AG09309 (cell line): Measurements from ENCODE around the gene CABCOCO1.

Experiments
- DNase-seq: peaks from one replicate; pipeline ENCODE4 v3.0.0-alpha.2; 2010; ENCODE audit warnings: low read depth
- H3K4me3 ChIP-seq: 2 replicates; pipeline ENCODE4 v1.5.1; 2011; ENCODE audit warnings: mild to moderate bottlenecking, low read depth, low read length, moderate library complexity; ENCODE audit not compliant: control insufficient read depth
- TF ChIP-seq, protein P1 (sequence below): IDR thresholded peaks from 2 replicates; pipeline ENCODE4 v1.5.1; 2011; ENCODE audit warnings: mild to moderate bottlenecking, low read depth, low read length, inconsistent platforms; ENCODE audit not compliant: insufficient read depth, control insufficient read depth; ENCODE audit errors: missing control alignments

The CABCOCO1 gene

GRCh38 chr10:61664985-61665384 is 2.3 kb downstream of the CABCOCO1 start:
- H3K4me3 ChIP-seq = no peak overlapping the region
- DNase-seq = no peak
- TF ChIP-seq, protein P1, sequence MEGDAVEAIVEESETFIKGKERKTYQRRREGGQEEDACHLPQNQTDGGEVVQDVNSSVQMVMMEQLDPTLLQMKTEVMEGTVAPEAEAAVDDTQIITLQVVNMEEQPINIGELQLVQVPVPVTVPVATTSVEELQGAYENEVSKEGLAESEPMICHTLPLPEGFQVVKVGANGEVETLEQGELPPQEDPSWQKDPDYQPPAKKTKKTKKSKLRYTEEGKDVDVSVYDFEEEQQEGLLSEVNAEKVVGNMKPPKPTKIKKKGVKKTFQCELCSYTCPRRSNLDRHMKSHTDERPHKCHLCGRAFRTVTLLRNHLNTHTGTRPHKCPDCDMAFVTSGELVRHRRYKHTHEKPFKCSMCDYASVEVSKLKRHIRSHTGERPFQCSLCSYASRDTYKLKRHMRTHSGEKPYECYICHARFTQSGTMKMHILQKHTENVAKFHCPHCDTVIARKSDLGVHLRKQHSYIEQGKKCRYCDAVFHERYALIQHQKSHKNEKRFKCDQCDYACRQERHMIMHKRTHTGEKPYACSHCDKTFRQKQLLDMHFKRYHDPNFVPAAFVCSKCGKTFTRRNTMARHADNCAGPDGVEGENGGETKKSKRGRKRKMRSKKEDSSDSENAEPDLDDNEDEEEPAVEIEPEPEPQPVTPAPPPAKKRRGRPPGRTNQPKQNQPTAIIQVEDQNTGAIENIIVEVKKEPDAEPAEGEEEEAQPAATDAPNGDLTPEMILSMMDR = no peak

DNA sequence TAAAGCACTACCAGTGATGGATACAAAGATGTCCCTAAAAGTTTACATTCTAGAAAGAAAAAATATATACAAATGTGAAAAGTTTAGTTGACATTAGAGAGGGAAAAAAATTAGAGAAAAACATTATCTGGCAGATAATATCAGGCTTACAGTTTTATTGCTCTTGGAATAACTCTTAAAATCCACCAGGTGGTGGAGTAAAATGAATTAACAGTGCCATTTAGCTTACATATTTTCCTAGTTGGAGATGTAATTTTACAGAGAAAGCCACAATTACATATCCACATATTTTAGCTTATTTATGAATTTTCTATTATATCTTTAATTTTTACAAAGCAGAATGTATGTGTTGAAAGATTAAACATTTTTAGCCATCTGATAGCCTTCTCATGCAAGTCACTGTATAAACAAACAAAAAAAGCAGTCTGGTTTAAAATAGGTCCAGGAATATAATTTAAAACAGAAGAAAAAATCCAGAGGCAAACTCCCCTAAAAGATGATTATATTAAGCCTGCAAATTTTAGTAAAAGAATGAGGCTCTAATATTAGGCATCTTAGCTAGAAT is 6.5 kb downstream of the CABCOCO1 start:
- TF ChIP-seq, protein P1 = no peak
- DNase-seq = no peak
- H3K4me3 ChIP-seq = no peak overlapping the region

DNA sequence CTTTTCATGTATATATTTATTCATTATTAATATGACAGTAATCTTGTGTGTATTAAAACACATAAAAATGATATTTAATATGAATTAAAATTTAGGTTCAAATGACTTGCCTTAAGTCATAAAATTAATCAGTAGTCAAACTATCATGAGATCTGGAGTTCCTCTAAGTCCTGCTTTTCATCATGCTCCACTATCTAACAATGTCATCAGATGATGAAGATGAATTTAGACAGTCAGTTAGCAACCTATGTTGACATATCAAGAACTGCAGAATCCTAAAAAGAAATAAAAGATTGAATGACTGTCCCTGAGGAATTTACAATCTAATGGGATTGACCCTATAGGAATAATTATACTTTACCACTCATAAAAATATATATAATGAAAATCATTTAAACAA is 7.1 kb downstream of the CABCOCO1 start:
- TF ChIP-seq, protein P1 = no peak
- no peak overlapping the region for H3K4me3 ChIP-seq
- no peak for DNase-seq

GRCh38 chr10:61673360-61673759 is 10.6 kb downstream of the CABCOCO1 start:
- DNase-seq = no peak
- TF ChIP-seq, protein P1 = no peak

DNA sequence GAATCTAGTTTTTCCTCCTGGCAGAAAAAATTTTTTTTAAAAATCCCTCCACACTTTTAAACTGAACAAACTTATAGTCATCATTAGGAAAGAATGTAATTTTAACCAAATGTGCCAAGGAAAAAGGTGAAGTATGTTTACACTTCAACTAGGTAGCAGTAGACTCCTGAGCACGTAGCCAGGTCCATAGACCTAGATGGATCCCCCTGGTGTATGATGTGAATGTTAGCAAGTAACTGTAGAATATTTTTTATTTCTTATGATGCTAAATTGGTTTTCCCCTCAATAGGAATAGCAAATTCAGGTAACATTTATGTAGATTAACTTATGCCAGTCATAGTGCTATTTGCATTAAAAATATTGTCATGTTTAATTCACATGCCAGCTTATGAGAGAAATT is 19.6 kb downstream of the CABCOCO1 start:
- DNase-seq = no peak
- H3K4me3 ChIP-seq = no peak overlapping the region
- TF ChIP-seq, protein P1 = no peak

More at GRCh38 chr10:61673360-61673759, 10.6 kb downstream of the CABCOCO1 start:
- H3K4me3 ChIP-seq = no peak overlapping the region

GRCh38 chr10:61683319-61683718 is 20.6 kb downstream of the CABCOCO1 start:
- no peak overlapping the region for H3K4me3 ChIP-seq
- TF ChIP-seq, protein P1 = no peak
- no peak for DNase-seq
